Erythroblast (primary cell): Measurements from ENCODE around the gene ABHD4.
"Not testable (repeated sequence)": the region's sequence is repeated elsewhere in the genome, so short reads cannot be mapped to it uniquely, and the experiment has no call there.

Experiments
- GATA1 ChIP-seq: IDR thresholded peaks from 2 replicates; pipeline ENCODE4 v1.6.1; 2011; ENCODE audit warnings: low read depth, mild to moderate bottlenecking, control low read depth, low read length, moderate library complexity
- POLR2A ChIP-seq: IDR thresholded peaks from 2 replicates; pipeline ENCODE4 v1.6.1; 2011; ENCODE audit warnings: mild to moderate bottlenecking, low read length

DNA sequence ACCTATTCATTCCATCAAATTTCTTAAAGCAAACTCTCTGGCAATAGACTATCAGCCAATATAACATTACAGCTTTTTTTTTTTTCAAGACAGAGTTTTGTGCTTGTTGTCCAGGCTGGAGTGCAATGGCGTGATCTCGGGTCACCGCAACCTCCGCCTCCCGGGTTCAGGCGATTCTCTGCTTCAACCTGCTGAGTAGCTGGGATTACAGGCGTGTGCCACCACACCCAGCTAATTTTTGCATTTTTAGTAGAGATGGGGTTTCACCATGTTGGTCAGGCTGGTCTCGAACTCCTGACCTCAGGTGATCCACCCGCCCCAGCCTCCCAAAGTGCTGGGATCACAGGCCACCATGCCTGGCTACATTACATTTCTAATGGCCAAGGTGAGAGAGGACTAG is 31.8 kb upstream of the ABHD4 start:
- TF ChIP-seq POLR2A, GATA1: not testable (repeated sequence)
